Smooth muscle cell (in vitro differentiated cells): ENCODE measurements around the gene RAB3IL1. TPM values are rescaled to one million over a fixed set of nuclear protein-coding genes. Genes with fewer than 3 reads are reported as not detected.

ENCODE experiments used
- DNase-seq: peaks from one replicate; lab custom pipeline; 2025; ENCODE audit not compliant: unreplicated experiment; lab: John Stamatoyannopoulos, UW
- H2AFZ ChIP-seq: fragments of 200-600 bp; sonication (generic); 2 replicates; pipeline ENCODE4 v1.6.0; 2016; ENCODE audit warnings: antibody characterized with exemption, low read depth, mild to moderate bottlenecking
- H3F3A ChIP-seq: fragments of 200-600 bp; sonication (generic); 2 replicates; pipeline ENCODE4 v1.6.0; 2017; ENCODE audit warnings: antibody characterized with exemption, low read depth
- H3K27ac ChIP-seq: fragments of 200-600 bp; sonication (generic); 2 replicates; pipeline ENCODE4 v1.5.1; 2016; ENCODE audit warnings: low read depth, mild to moderate bottlenecking
- H3K27me3 ChIP-seq: fragments of 200-600 bp; sonication (generic); 2 replicates; pipeline ENCODE4 v1.6.1; 2016; ENCODE audit warnings: low read depth, mild to moderate bottlenecking
- H3K36me3 ChIP-seq: fragments of 200-600 bp; sonication (generic); 2 replicates; pipeline ENCODE4 v1.5.1; 2016; ENCODE audit warnings: low read depth
- H3K4me1 ChIP-seq: fragments of 200-600 bp; sonication (generic); 2 replicates; pipeline ENCODE4 v1.5.1; 2016; ENCODE audit warnings: low read depth
- H3K4me2 ChIP-seq: fragments of 200-600 bp; sonication (generic); 2 replicates; pipeline ENCODE4 v1.6.0; 2016; ENCODE audit warnings: mild to moderate bottlenecking
- H3K4me3 ChIP-seq: fragments of 200-600 bp; sonication (generic); 2 replicates; pipeline ENCODE4 v1.5.1; 2016; ENCODE audit warnings: mild to moderate bottlenecking
- H3K79me2 ChIP-seq: fragments of 200-600 bp; sonication (generic); 2 replicates; pipeline ENCODE4 v1.6.0; 2016; ENCODE audit warnings: low read depth, mild to moderate bottlenecking
- H3K9ac ChIP-seq: fragments of 200-600 bp; sonication (generic); 2 replicates; pipeline ENCODE4 v1.6.0; 2016; ENCODE audit warnings: low read depth
- H3K9me3 ChIP-seq: fragments of 200-600 bp; sonication (generic); replicated peaks from 2 replicates; pipeline ENCODE4 v1.5.1; 2016; ENCODE audit warnings: low read depth
- H4K20me1 ChIP-seq: fragments of 200-600 bp; sonication (generic); 2 replicates; pipeline ENCODE4 v1.6.0; 2016; ENCODE audit warnings: low read depth
- WGBS: methylation state at CpG from one replicate; pipeline ENCODE4 v1.1.7; 2016; ENCODE audit warnings: low lambda C conversion rate; 5-methylcytosine and 5-hydroxymethylcytosine counted together
- polyA plus RNA-seq: library from polyadenylated mRNA; unstranded; fragments of >200 nt; fragmentation: Nextera tagmentation; extraction: Ambion mirVana; gene quantifications from 2 replicates; pipeline ENCODE4 v1.2.1, GENCODE V29; 2016
- total RNA-seq: library from RNA; depleted of rRNA; stranded (reverse); fragments of >200 nt; gene quantifications from 2 replicates; pipeline ENCODE4 v1.2.3, GENCODE V29; 2014
- TF ChIP-seq, protein P1 (sequence below): fragments of 200-600 bp; sonication (generic); IDR thresholded peaks from 2 replicates; pipeline ENCODE4 v1.5.1; 2017; ENCODE audit warnings: borderline replicate concordance, mild to moderate bottlenecking, antibody characterized with exemption; ENCODE audit not compliant: insufficient read depth, poor library complexity, severe bottlenecking

Gene RAB3IL1
- total and polyA plus RNA-seq, 2 experiments from 2014 or later: 4.9 to 11.6 TPM

DNA sequence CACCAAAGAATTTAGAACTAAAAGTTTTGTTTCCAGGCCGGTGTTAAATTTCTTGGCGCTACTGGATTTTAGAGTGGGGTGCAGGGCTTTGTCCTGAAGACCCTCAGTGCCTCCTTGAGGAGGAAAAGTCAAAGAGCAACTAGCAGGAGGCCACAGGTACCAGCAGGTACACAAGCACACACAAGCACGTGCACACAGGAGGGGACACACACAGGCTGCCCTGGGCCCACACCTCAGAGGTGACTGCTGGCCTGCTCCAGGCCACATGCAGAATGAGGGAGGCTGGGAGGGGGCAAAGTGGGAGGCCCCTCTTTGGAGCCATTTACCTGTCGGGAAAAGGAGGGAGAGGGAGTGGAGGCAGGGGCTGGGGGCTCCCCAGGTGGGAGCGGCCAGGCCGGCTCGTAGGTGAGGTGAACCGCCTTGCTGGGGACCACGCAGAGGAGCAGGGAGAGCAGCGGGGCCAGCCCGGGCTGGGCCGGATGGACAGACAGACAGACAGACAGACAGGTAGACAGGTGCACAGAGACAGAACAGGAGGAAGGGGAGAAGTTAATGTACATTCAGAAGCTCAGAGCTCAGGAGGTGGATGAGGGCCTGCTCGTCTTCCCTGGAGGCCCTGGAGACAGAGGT is 12.2 kb downstream of the RAB3IL1 start:
- Histone ChIP-seq H3K4me1 (peaks cover 3% of the 10 kb centered on the region), H2AFZ (no peak overlapping the region), H3K27ac (no peak overlapping the region), H3K79me2 (no peaks in the 10 kb centered on the region), H3K27me3 (no peaks in the 10 kb centered on the region), H3K36me3 (no peaks in the 10 kb centered on the region), H3K4me3 (no peak overlapping the region), H3F3A (no peaks in the 10 kb centered on the region), H4K20me1 (no peaks in the 10 kb centered on the region), H3K9me3 (no peaks in the 10 kb centered on the region), H3K9ac (no peak overlapping the region), H3K4me2 (no peak overlapping the region)
- TF ChIP-seq, protein P1, sequence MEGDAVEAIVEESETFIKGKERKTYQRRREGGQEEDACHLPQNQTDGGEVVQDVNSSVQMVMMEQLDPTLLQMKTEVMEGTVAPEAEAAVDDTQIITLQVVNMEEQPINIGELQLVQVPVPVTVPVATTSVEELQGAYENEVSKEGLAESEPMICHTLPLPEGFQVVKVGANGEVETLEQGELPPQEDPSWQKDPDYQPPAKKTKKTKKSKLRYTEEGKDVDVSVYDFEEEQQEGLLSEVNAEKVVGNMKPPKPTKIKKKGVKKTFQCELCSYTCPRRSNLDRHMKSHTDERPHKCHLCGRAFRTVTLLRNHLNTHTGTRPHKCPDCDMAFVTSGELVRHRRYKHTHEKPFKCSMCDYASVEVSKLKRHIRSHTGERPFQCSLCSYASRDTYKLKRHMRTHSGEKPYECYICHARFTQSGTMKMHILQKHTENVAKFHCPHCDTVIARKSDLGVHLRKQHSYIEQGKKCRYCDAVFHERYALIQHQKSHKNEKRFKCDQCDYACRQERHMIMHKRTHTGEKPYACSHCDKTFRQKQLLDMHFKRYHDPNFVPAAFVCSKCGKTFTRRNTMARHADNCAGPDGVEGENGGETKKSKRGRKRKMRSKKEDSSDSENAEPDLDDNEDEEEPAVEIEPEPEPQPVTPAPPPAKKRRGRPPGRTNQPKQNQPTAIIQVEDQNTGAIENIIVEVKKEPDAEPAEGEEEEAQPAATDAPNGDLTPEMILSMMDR: no peak
- 96% methylated on average over 13 of the region's 13 CpGs for WGBS
- no peak for DNase-seq

DNA sequence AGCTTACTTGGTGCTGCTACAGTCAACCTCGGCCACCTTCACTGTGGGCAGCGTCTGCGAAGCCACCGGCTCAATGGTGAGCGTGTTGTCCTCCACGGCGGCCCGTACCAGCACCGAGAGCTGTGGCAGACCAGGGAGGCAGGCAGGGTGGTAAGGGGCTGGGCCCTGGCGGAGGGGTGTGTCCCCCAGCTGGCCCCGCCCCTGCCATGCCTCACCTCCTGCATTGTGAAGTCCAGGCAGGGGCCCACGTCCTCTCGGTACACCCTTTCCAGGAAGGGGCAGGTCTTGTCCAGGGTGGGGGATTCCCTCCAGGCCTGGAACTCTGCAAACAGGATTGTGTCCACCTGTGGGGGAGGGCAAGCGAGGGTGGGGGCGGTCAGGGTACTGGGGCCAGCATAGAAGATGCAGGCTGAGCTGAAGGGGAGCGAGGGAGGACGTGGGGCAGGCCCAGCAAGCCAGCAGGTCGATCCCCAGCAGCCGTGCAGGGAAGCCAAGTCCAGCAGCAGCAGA is 12.8 kb downstream of the RAB3IL1 start:
- no peak overlapping the region for H3K4me2 ChIP-seq
- H3K27ac ChIP-seq: no peak overlapping the region
- TF ChIP-seq, protein P1: no peak
- no peaks in the 10 kb centered on the region for H3K79me2 ChIP-seq
- no peak overlapping the region for H3K4me3 ChIP-seq
- H3K9ac ChIP-seq: no peak overlapping the region
- no peaks in the 10 kb centered on the region for H4K20me1 ChIP-seq
- WGBS: 69% methylated on average over 19 of the region's 19 CpGs
- H3K36me3 ChIP-seq: no peaks in the 10 kb centered on the region
- DNase-seq: no peak
- H3K9me3 ChIP-seq: no peaks in the 10 kb centered on the region
- H3K27me3 ChIP-seq: no peaks in the 10 kb centered on the region
- H3F3A ChIP-seq: no peaks in the 10 kb centered on the region
- H3K4me1 ChIP-seq: peaks cover 3% of the 10 kb centered on the region
- no peak overlapping the region for H2AFZ ChIP-seq

DNA sequence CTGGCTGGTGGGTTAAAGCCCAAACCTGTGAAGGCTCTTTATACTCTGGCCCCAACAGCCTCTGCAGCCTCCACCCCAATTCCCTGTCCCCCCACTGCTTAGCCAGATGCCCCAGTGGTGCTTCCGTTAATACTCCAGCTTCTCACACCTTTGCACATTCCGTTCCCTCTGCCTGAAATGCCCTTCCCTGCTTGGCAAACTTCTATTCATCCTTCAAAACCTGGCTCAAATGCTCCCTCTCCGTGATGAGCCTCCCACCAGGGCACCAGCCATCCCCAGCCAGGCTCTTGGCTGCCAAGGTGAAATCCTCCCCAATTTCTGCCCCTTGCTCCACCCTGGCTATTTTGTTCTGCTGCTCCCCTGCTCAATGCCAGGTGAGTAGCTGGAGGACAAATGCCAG is 13.5 kb downstream of the RAB3IL1 start:
- Histone ChIP-seq H4K20me1 (no peaks in the 10 kb centered on the region), H3K9ac (no peak overlapping the region), H3K27me3 (no peaks in the 10 kb centered on the region), H3K9me3 (no peaks in the 10 kb centered on the region), H3K27ac (no peak overlapping the region), H3K4me2 (no peak overlapping the region), H3F3A (no peaks in the 10 kb centered on the region), H3K36me3 (no peaks in the 10 kb centered on the region), H3K4me1 (peaks cover 3% of the 10 kb centered on the region), H3K79me2 (no peaks in the 10 kb centered on the region), H3K4me3 (no peak overlapping the region), H2AFZ (no peak overlapping the region)
- TF ChIP-seq, protein P1: no peak
- 93% methylated on average over 3 of the region's 3 CpGs for WGBS
- DNase-seq: no peak

DNA sequence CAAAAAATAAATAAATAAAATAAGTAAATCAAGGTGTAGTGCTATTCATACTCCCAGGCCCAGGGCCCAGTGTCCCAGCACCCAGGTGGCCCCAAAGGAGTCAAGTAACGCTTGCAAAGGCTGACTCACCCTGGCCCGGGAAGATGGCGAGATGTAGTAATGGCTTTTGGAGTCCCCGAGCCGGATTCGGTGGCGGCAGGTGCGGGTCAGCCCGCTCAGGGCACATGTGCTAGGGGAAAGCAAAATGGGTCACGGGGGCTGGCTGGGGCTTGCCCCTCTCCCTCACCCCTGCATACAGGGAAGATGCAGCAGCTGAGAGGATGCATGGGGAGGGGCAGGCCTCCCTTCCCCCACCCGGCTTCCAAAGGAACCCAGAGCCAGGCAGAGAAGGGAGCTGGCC is 15.1 kb downstream of the RAB3IL1 start:
- H3K27me3 ChIP-seq: no peaks in the 10 kb centered on the region
- no peak overlapping the region for H3K9ac ChIP-seq
- H3K36me3 ChIP-seq: no peaks in the 10 kb centered on the region
- WGBS: 85% methylated on average over 11 of the region's 11 CpGs
- H2AFZ ChIP-seq: no peak overlapping the region
- H3K4me1 ChIP-seq: peaks cover 3% of the 10 kb centered on the region
- TF ChIP-seq, protein P1: no peak
- H3F3A ChIP-seq: no peaks in the 10 kb centered on the region
- H3K79me2 ChIP-seq: no peaks in the 10 kb centered on the region
- H3K9me3 ChIP-seq: no peaks in the 10 kb centered on the region
- no peak for DNase-seq
- no peaks in the 10 kb centered on the region for H4K20me1 ChIP-seq
- H3K27ac ChIP-seq: no peak overlapping the region
- no peak overlapping the region for H3K4me3 ChIP-seq
- no peak overlapping the region for H3K4me2 ChIP-seq
